Activated B cell treated with CpG ODN at 0.5 μM for 24 hours (primary cell): ENCODE results near the gene XRCC2. TPM values are rescaled to one million over a fixed set of nuclear protein-coding genes. Genes with fewer than 3 reads are reported as not detected.

ENCODE experiments used
- ATAC-seq: fragments of 200-7000 bp; cut with Tn5 transposase; one replicate; pipeline ENCODE4 v1.10.0; 2021; ENCODE audit warnings: low read depth, mild to moderate bottlenecking, moderate library complexity
- CTCF ChIA-PET: fragments of 350-600 bp; sonication (Branson Sonifier 250); formaldehyde crosslinking; loops from one replicate; lab custom pipeline; 2021; ENCODE audit warnings: antibody characterized with exemption; lab: Charles Lee
- POLR2A ChIA-PET: fragments of 350-600 bp; sonication (Branson Sonifier 250); formaldehyde crosslinking; loops from one replicate; lab custom pipeline; 2021; ENCODE audit warnings: antibody characterized with exemption; lab: Charles Lee
- DNase-seq: peaks from one replicate; pipeline ENCODE4 v3.0.0; 2022
- H3K27ac Mint-ChIP-seq: one replicate; pipeline ENCODE4 v1.8.0; 2020; ENCODE audit warnings: mixed read lengths
- H3K27me3 Mint-ChIP-seq: one replicate; pipeline ENCODE4 v1.8.0; 2021; ENCODE audit warnings: mixed read lengths
- H3K36me3 Mint-ChIP-seq: one replicate; pipeline ENCODE4 v1.8.0; 2021; ENCODE audit warnings: low read depth, mixed read lengths
- H3K4me1 Mint-ChIP-seq: one replicate; pipeline ENCODE4 v1.8.0; 2021; ENCODE audit warnings: mixed read lengths
- H3K4me3 Mint-ChIP-seq: one replicate; pipeline ENCODE4 v1.8.0; 2020; ENCODE audit warnings: mild to moderate bottlenecking, mixed read lengths
- H3K9me3 Mint-ChIP-seq: one replicate; pipeline ENCODE4 v1.8.0; 2020; ENCODE audit warnings: mixed read lengths
- intact Hi-C: fragments of 100-400 bp; cut with micrococcal nuclease; formaldehyde crosslinking; loops from one replicate; pipeline ENCODE4 v1.15.1; 2024
- total RNA-seq: library from RNA; stranded (reverse); gene quantifications from 2 replicates; pipeline ENCODE4 v1.2.3, GENCODE V29; 2022
- TF ChIP-seq, protein P1 (sequence below): fragments of 200-600 bp; IDR thresholded peaks from one replicate; pipeline ENCODE4 v1.8.0; 2022; ENCODE audit warnings: antibody characterized with exemption, mild to moderate bottlenecking

XRCC2 gene
- total RNA-seq, 1 donor from 2014 or later, result 2.3 TPM

GRCh38 chr7:152640829-152641228 is 35.1 kb downstream of the XRCC2 start:
- ATAC-seq (no peak), DNase-seq (no peak)
- CTCF ChIA-PET, result no interaction called here
- POLR2A ChIA-PET, result no interaction called here
- TF ChIP-seq, protein P1, sequence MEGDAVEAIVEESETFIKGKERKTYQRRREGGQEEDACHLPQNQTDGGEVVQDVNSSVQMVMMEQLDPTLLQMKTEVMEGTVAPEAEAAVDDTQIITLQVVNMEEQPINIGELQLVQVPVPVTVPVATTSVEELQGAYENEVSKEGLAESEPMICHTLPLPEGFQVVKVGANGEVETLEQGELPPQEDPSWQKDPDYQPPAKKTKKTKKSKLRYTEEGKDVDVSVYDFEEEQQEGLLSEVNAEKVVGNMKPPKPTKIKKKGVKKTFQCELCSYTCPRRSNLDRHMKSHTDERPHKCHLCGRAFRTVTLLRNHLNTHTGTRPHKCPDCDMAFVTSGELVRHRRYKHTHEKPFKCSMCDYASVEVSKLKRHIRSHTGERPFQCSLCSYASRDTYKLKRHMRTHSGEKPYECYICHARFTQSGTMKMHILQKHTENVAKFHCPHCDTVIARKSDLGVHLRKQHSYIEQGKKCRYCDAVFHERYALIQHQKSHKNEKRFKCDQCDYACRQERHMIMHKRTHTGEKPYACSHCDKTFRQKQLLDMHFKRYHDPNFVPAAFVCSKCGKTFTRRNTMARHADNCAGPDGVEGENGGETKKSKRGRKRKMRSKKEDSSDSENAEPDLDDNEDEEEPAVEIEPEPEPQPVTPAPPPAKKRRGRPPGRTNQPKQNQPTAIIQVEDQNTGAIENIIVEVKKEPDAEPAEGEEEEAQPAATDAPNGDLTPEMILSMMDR, result no peak
- Mint-ChIP-seq H3K4me3 (no peak overlapping the region), H3K27ac (no peak overlapping the region), H3K27me3 (no peaks in the 10 kb centered on the region), H3K36me3 (no peaks in the 10 kb centered on the region), H3K4me1 (no peaks in the 10 kb centered on the region), H3K9me3 (no peaks in the 10 kb centered on the region)
- intact Hi-C loops, result no loop called here

GRCh38 chr7:152637920-152638580 is 37.9 kb downstream of the XRCC2 start:
- DNase-seq (no peak), ATAC-seq (no peak)
- Mint-ChIP-seq H3K36me3 (no peaks in the 10 kb centered on the region), H3K9me3 (no peaks in the 10 kb centered on the region), H3K27me3 (no peaks in the 10 kb centered on the region), H3K4me3 (no peak overlapping the region), H3K4me1 (no peaks in the 10 kb centered on the region), H3K27ac (no peak overlapping the region)
- TF ChIP-seq, protein P1, result no peak
- ChIA-PET POLR2A (interaction anchor here (0.6 kb wide), 1 partner anchor 21 kb away, joined by 6 read pairs; no protein-coding TSS in a partner anchor), CTCF (no interaction called here)
- intact Hi-C loops, result no loop called here

GRCh38 chr7:152637161-152637560 is 38.8 kb downstream of the XRCC2 start:
- TF ChIP-seq, protein P1, result no peak
- no peak overlapping the region for H3K27ac Mint-ChIP-seq
- no peaks in the 10 kb centered on the region for H3K36me3 Mint-ChIP-seq
- no peaks in the 10 kb centered on the region for H3K27me3 Mint-ChIP-seq
- intact Hi-C loops, result no loop called here
- no peaks in the 10 kb centered on the region for H3K9me3 Mint-ChIP-seq
- POLR2A ChIA-PET, result no interaction called here
- H3K4me1 Mint-ChIP-seq, result no peaks in the 10 kb centered on the region
- ATAC-seq (no peak), DNase-seq (no peak)
- H3K4me3 Mint-ChIP-seq, result no peak overlapping the region
- CTCF ChIA-PET, result no interaction called here

DNA sequence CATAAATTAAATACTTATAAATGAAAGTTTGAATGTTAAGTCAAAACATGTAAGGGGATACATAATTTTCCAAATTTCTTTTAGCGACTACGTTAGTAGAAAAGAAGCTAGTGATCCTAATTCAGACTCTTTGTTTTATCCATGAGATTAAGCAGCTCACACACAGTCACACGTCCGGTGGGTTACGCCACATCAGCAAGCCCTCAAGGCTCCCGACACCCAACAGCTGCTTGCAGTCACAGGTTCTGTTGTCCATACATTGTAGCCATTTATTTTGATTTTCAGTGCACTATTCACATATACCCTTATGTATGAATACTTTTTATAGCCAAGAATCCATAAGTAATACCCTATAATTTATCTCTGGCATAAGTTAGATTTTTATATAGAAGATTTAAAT is 39.5 kb downstream of the XRCC2 start:
- H3K4me1 Mint-ChIP-seq, result no peaks in the 10 kb centered on the region
- no peak overlapping the region for H3K27ac Mint-ChIP-seq
- no peak for ATAC-seq
- POLR2A ChIA-PET, result no interaction called here
- no peaks in the 10 kb centered on the region for H3K27me3 Mint-ChIP-seq
- H3K36me3 Mint-ChIP-seq, result no peaks in the 10 kb centered on the region
- CTCF ChIA-PET, result no interaction called here
- intact Hi-C loops, result no loop called here
- H3K4me3 Mint-ChIP-seq, result no peak overlapping the region
- no peak for DNase-seq
- no peaks in the 10 kb centered on the region for H3K9me3 Mint-ChIP-seq
- TF ChIP-seq, protein P1, result no peak

- intact Hi-C loops, result no loop called here
These were observed 42.4 kb downstream of the XRCC2 start for GRCh38 chr7:152633504-152633903.

More at GRCh38 chr7:152633504-152633903, 42.4 kb downstream of the XRCC2 start:
- H3K36me3 Mint-ChIP-seq, result no peaks in the 10 kb centered on the region
- no peaks in the 10 kb centered on the region for H3K9me3 Mint-ChIP-seq
- no peaks in the 10 kb centered on the region for H3K4me1 Mint-ChIP-seq
- POLR2A ChIA-PET, result no interaction called here
- no peak for DNase-seq
- ATAC-seq, result no peak
- CTCF ChIA-PET, result no interaction called here
- H3K27me3 Mint-ChIP-seq, result peaks cover 3% of the 10 kb centered on the region
- H3K4me3 Mint-ChIP-seq, result no peak overlapping the region
- TF ChIP-seq, protein P1, result no peak
- no peak overlapping the region for H3K27ac Mint-ChIP-seq
